C4-2B (cell line): ENCODE measurements around the gene PDE2A.

Source experiments
- ZFX ChIP-seq: fragments of 450-650 bp; IDR thresholded peaks from 2 replicates; pipeline ENCODE4 v1.6.1; 2017
- TF ChIP-seq, protein P1 (sequence below): fragments of 450-650 bp; conservative IDR thresholded peaks from 2 replicates; pipeline ENCODE4 v1.5.1; 2017; ENCODE audit warnings: mild to moderate bottlenecking

DNA sequence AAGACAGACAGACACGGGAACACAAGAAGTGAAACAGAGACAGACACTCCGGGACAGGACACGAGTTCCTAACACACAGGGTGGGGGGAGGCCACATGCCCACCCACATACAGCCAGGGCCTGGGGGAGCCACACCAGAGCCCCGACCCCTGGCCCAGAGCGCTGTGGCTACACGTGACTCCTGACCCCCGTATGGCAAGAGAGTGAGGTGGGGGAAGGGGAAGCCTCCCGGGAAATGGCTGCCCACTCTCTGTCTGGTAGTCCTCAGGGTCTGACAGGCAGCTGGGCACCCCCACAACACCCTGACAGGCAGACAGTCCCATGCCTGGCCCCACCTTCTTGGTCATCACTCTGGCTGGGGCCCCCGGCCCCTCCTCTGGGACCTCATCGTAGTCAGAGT is 38.6 kb upstream of the PDE2A start:
- TF ChIP-seq, protein P1, sequence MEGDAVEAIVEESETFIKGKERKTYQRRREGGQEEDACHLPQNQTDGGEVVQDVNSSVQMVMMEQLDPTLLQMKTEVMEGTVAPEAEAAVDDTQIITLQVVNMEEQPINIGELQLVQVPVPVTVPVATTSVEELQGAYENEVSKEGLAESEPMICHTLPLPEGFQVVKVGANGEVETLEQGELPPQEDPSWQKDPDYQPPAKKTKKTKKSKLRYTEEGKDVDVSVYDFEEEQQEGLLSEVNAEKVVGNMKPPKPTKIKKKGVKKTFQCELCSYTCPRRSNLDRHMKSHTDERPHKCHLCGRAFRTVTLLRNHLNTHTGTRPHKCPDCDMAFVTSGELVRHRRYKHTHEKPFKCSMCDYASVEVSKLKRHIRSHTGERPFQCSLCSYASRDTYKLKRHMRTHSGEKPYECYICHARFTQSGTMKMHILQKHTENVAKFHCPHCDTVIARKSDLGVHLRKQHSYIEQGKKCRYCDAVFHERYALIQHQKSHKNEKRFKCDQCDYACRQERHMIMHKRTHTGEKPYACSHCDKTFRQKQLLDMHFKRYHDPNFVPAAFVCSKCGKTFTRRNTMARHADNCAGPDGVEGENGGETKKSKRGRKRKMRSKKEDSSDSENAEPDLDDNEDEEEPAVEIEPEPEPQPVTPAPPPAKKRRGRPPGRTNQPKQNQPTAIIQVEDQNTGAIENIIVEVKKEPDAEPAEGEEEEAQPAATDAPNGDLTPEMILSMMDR, result no peak
- no peak for TF ChIP-seq ZFX
